Stimulated activated CD8-positive, alpha-beta memory T cell treated with anti-CD3 and anti-CD28 coated beads, Interleukin-7, amount 100 ng/mL, for 24 hours (primary cell): Measurements from ENCODE around the gene HENMT1.

ENCODE experiments used
- DNase-seq: peaks from one replicate; pipeline ENCODE4 v3.0.0-alpha.2; 2020; ENCODE audit warnings: low read depth

The HENMT1 gene

GRCh38 chr1:108627951-108628350 lies 32.9 kb downstream of the HENMT1 start:
- no peak for DNase-seq

- DNase-seq, result no peak
Observed at GRCh38 chr1:108627256-108627655, 33.6 kb downstream of the HENMT1 start.

GRCh38 chr1:108624069-108624468 lies 36.8 kb downstream of the HENMT1 start:
- no peak for DNase-seq

GRCh38 chr1:108617724-108618056 lies 43.2 kb downstream of the HENMT1 start:
- DNase-seq, result no peak

- no peak for DNase-seq
Observed at GRCh38 chr1:108617008-108617723, 43.7 kb downstream of the HENMT1 start.

GRCh38 chr1:108615544-108615943 lies 45.3 kb downstream of the HENMT1 start:
- DNase-seq, result no peak

GRCh38 chr1:108612496-108612895 lies 48.4 kb downstream of the HENMT1 start:
- no peak for DNase-seq

- DNase-seq, result no peak
Observed at GRCh38 chr1:108611984-108612383, 48.9 kb downstream of the HENMT1 start.

- no peak for DNase-seq
Observed at GRCh38 chr1:108610073-108610472, 50.8 kb downstream of the HENMT1 start.

- DNase-seq, result no peak
Observed at GRCh38 chr1:108609483-108610049, 51.3 kb downstream of the HENMT1 start.

GRCh38 chr1:108606478-108606877 lies 54.4 kb downstream of the HENMT1 start:
- no peak for DNase-seq

- no peak for DNase-seq
Observed at GRCh38 chr1:108605633-108606032, 55.3 kb downstream of the HENMT1 start.

- DNase-seq, result no peak
Observed at GRCh38 chr1:108601708-108602410, 59.0 kb downstream of the HENMT1 start.

- no peak for DNase-seq
Observed at GRCh38 chr1:108600504-108600903, 60.4 kb downstream of the HENMT1 start.

GRCh38 chr1:108598340-108598739 lies 62.6 kb downstream of the HENMT1 start:
- DNase-seq, result no peak
